ENCODE data around the gene HOXC5. TPM values are rescaled to one million over a fixed set of nuclear protein-coding genes. Genes with fewer than 3 reads are reported as not detected.

Gene HOXC5
- total RNA-seq, 1 donor from 2014 or later = not detected

- intact Hi-C loops (cut with DNase I) = no loop called here
- peaks cover 15% of the 10 kb centered on the region for H3K4me1 ChIP-seq
- no peaks in the 10 kb centered on the region for H3K36me3 ChIP-seq
- no peaks in the 10 kb centered on the region for H3K9me3 ChIP-seq
- H3K4me3 ChIP-seq = no peak overlapping the region
- DNase-seq = peak; percentile 58
- ATAC-seq = peak; percentile 32
- H3K27me3 ChIP-seq = peaks cover 100% of the 10 kb centered on the region
- no peak overlapping the region for H3K27ac ChIP-seq
- no peak for TF ChIP-seq CTCF (IDR thresholded peaks at IDR 0.05)
Measured at GRCh38 chr12:53985994-53986685, 46.7 kb upstream of the HOXC5 start.

GRCh38 chr12:53986686-53987483 lies 46.0 kb upstream of the HOXC5 start:
- no peaks in the 10 kb centered on the region for H3K9me3 ChIP-seq
- ATAC-seq (no peak), DNase-seq (no peak)
- intact Hi-C loops (cut with DNase I) = no loop called here
- no peak overlapping the region for H3K4me3 ChIP-seq
- peaks cover 100% of the 10 kb centered on the region for H3K27me3 ChIP-seq
- no peak for TF ChIP-seq CTCF (IDR thresholded peaks at IDR 0.05)
- H3K36me3 ChIP-seq = no peaks in the 10 kb centered on the region
- peaks cover 15% of the 10 kb centered on the region for H3K4me1 ChIP-seq
- H3K27ac ChIP-seq = no peak overlapping the region

- intact Hi-C loops (cut with DNase I) = no loop called here
- Histone ChIP-seq H3K36me3 (no peaks in the 10 kb centered on the region), H3K9me3 (no peaks in the 10 kb centered on the region), H3K4me3 (no peak overlapping the region), H3K4me1 (peaks cover 15% of the 10 kb centered on the region), H3K27me3 (peaks cover 100% of the 10 kb centered on the region), H3K27ac (no peak overlapping the region)
- DNase-seq (no peak), ATAC-seq (no peak)
- no peak for TF ChIP-seq CTCF (IDR thresholded peaks at IDR 0.05)
Measured at GRCh38 chr12:53987787-53988230, 45.0 kb upstream of the HOXC5 start.

- DNase-seq (peak; percentile 51), ATAC-seq (no peak)
- no peak for TF ChIP-seq CTCF (IDR thresholded peaks at IDR 0.05)
- Histone ChIP-seq H3K36me3 (no peaks in the 10 kb centered on the region), H3K27ac (no peak overlapping the region), H3K27me3 (peaks cover 100% of the 10 kb centered on the region), H3K4me1 (peaks cover 15% of the 10 kb centered on the region), H3K4me3 (no peak overlapping the region), H3K9me3 (no peaks in the 10 kb centered on the region)
- intact Hi-C loops (cut with DNase I) = no loop called here
Measured at GRCh38 chr12:53988541-53989226, 44.2 kb upstream of the HOXC5 start.

- Histone ChIP-seq H3K27me3 (peaks cover 100% of the 10 kb centered on the region), H3K27ac (no peak overlapping the region), H3K4me1 (peaks cover 20% of the 10 kb centered on the region), H3K36me3 (no peaks in the 10 kb centered on the region), H3K4me3 (no peak overlapping the region), H3K9me3 (no peaks in the 10 kb centered on the region)
- intact Hi-C loops (cut with DNase I) = no loop called here
- ATAC-seq = no peak
- TF ChIP-seq CTCF (IDR thresholded peaks at IDR 0.05) = peak; percentile 38
- no peak for DNase-seq
Measured at GRCh38 chr12:53989227-53990113, 43.4 kb upstream of the HOXC5 start.

All from upper lobe of right lung (tissue), 1 donor.